Uterus (tissue), 4 donors: Measurements from ENCODE around the gene ZNF644. TPM values are rescaled to one million over a fixed set of nuclear protein-coding genes. Genes with fewer than 3 reads are reported as not detected.

ENCODE experiments used
- DNase-seq, 2 donors: peaks; one replicate each; pipeline ENCODE4 v3.0.0-alpha.2; 2019 to 2020
- H3K27ac ChIP-seq, 2 donors: fragments of 200-600 bp; sonication (generic); 1 replicate in 1 of 2; 2 replicates in 1 of 2; pipeline ENCODE4 v1.5.1; 2016 to 2018
- H3K27me3 ChIP-seq, 2 donors: fragments of 200-600 bp; sonication (generic); one replicate each; pipeline ENCODE4 v1.5.1; 2018 to 2019; ENCODE audit warnings: control low read depth in 1 of 2
- H3K36me3 ChIP-seq, 2 donors: fragments of 200-600 bp; sonication (generic); one replicate each; pipeline ENCODE4 v1.5.1; 2019; ENCODE audit warnings: control low read depth in 1 of 2
- H3K4me1 ChIP-seq, 2 donors: fragments of 200-600 bp; sonication (generic); one replicate each; pipeline ENCODE4 v1.5.1; 2018 to 2019; ENCODE audit warnings: control low read depth in 1 of 2
- H3K4me3 ChIP-seq, 2 donors: fragments of 200-600 bp; sonication (generic); 1 replicate in 1 of 2; 2 replicates in 1 of 2; pipeline ENCODE4 v1.5.1; 2018 to 2019; ENCODE audit warnings: mild to moderate bottlenecking in 1 of 2
- H3K9me3 ChIP-seq, 2 donors: fragments of 200-600 bp; sonication (generic); one replicate each; pipeline ENCODE4 v1.5.1; 2019; ENCODE audit warnings: control low read depth in 1 of 2
- POLR2A ChIP-seq, 2 donors: fragments of 450-650 bp; IDR thresholded peaks; one replicate each; pipeline ENCODE4 v1.6.1; 2016; ENCODE audit warnings: antibody characterized with exemption in 2 of 2, mild to moderate bottlenecking in 1 of 2, moderate library complexity in 1 of 2
- intact Hi-C: fragments of 100-400 bp; cut with DNase I; formaldehyde crosslinking; loops from one replicate; pipeline ENCODE4 v1.15.1; 2023; ENCODE audit warnings: low total_unique reads
- total RNA-seq, 4 donors: library from RNA; depleted of rRNA in 3 of 4; stranded (reverse); fragments of >200 nt in 3 of 4; gene quantifications; one replicate each; pipeline versions ENCODE4 v1.1.0 to v1.2.4, GENCODE V29; 2014 to 2023
- TF ChIP-seq, protein P1 (sequence below), 4 experiments: fragments of 200-600 bp in 2 of 4; fragments of 450-650 bp in 2 of 4; sonication (generic) in 2 of 4; IDR thresholded peaks; one replicate each; pipeline ENCODE4 v1.5.1; 2016 to 2019; ENCODE audit warnings: antibody characterized with exemption in 4 of 4, mild to moderate bottlenecking in 2 of 4, moderate library complexity in 1 of 4
- donor health status: DM: yes; HTN: yes; CAD: no.

ZNF644 gene
- total RNA-seq, 4 donors from 2014 or later, result 51.7 to 167 (median 93.3) TPM

DNA sequence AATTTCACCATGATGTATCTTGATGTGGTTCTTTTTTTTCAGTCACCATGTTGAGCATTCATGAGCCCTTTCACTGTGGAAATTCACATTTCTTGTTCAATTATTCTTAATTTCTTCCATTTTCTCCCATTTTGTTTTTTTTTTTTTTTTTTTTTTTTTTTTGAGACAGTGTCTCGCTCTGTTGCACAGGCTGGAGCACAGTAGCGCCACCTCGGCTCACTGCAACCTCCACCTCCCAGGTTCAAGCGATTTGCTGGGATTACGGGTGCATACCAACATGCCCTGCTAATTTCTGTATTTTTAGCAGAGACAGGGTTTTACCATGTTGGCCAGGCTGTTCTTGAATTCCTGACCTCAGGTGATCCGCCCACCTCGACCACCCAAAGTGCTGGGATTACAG, 14.7 kb downstream of the ZNF644 start:
- Histone ChIP-seq H3K27ac (no peak overlapping the region), H3K9me3 (no peaks in the 10 kb centered on the region), H3K36me3 (no peaks in the 10 kb centered on the region), H3K4me1 (peaks cover 0 to 5% of the 10 kb centered on the region in 2 donors), H3K4me3 (no peak overlapping the region), H3K27me3 (no peaks in the 10 kb centered on the region)
- intact Hi-C loops, result no loop called here
- no peak for DNase-seq
- TF ChIP-seq POLR2A (IDR thresholded peaks at IDR 0.05), result no peak
- TF ChIP-seq, protein P1, sequence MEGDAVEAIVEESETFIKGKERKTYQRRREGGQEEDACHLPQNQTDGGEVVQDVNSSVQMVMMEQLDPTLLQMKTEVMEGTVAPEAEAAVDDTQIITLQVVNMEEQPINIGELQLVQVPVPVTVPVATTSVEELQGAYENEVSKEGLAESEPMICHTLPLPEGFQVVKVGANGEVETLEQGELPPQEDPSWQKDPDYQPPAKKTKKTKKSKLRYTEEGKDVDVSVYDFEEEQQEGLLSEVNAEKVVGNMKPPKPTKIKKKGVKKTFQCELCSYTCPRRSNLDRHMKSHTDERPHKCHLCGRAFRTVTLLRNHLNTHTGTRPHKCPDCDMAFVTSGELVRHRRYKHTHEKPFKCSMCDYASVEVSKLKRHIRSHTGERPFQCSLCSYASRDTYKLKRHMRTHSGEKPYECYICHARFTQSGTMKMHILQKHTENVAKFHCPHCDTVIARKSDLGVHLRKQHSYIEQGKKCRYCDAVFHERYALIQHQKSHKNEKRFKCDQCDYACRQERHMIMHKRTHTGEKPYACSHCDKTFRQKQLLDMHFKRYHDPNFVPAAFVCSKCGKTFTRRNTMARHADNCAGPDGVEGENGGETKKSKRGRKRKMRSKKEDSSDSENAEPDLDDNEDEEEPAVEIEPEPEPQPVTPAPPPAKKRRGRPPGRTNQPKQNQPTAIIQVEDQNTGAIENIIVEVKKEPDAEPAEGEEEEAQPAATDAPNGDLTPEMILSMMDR (IDR thresholded peaks at IDR 0.05), result no peak

DNA sequence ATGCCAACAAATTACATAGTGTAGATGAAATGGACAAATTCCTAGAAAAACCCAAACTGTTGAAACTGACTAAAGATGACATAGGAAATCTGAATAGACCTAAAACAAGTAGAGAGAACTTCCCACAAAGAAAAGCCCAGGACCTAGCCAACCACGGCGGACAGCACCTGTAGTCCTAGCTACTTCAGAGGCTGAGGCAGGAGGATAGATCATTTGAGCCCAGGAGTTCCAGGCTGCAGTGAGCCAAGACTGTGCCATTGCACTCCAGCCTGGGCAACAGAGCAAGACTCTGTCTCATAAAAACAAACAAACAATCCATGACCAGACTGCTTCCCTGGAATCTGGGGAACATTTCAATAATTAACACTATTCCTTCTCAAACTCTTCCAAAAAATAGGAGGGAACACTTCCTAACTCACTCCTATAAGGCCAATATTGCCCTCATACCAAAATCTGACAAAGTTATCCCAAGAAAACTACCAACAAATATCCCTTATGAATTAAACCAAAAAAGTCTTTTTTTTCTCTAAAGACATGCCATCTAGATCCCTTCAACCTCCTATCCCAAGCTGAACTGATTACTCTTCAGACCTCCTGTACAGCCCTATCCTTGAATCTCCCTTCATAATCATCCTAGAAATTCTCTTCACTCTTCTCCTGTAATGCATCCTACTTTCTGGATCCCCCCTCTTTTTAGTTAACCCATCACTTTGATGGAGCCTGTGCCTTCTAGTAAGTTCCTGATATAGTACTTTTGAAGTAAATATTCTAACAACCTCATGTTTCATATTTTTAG, 15.5 kb downstream of the ZNF644 start:
- TF ChIP-seq, protein P1 (IDR thresholded peaks at IDR 0.05), result no peak
- TF ChIP-seq POLR2A (IDR thresholded peaks at IDR 0.05), result no peak
- intact Hi-C loops, result no loop called here

DNA sequence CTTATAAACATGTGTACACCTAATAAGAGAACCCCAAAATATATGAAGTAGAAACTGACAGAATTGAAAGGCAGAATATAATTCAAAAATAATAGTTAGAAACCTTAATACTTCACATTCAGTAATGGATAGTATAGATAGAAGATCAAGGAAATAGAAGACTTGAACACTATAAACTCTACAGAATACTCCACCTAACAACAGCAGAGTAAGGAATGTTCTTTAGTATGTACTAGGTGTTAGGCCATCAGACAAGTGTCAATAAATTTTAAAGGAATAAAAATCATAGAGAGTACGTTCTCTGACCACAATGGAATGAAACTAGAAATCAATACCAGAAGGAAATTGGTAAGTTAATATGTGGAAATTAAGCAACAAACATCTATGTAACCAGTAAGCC, 16.6 kb downstream of the ZNF644 start:
- Histone ChIP-seq H3K9me3 (no peaks in the 10 kb centered on the region), H3K4me1 (peaks cover 0 to 5% of the 10 kb centered on the region in 2 donors), H3K36me3 (no peaks in the 10 kb centered on the region), H3K27me3 (no peaks in the 10 kb centered on the region), H3K27ac (no peak overlapping the region), H3K4me3 (no peak overlapping the region)
- no peak for DNase-seq
- TF ChIP-seq, protein P1 (IDR thresholded peaks at IDR 0.05), result no peak
- no peak for TF ChIP-seq POLR2A (IDR thresholded peaks at IDR 0.05)
- intact Hi-C loops, result no loop called here

More for the DNA sequence above, 15.5 kb downstream of the ZNF644 start:
- Histone ChIP-seq H3K27ac (no peak overlapping the region), H3K4me1 (peaks cover 0 to 5% of the 10 kb centered on the region in 2 donors), H3K9me3 (no peaks in the 10 kb centered on the region), H3K27me3 (no peaks in the 10 kb centered on the region), H3K36me3 (no peaks in the 10 kb centered on the region), H3K4me3 (no peak overlapping the region)
- no peak for DNase-seq

DNA sequence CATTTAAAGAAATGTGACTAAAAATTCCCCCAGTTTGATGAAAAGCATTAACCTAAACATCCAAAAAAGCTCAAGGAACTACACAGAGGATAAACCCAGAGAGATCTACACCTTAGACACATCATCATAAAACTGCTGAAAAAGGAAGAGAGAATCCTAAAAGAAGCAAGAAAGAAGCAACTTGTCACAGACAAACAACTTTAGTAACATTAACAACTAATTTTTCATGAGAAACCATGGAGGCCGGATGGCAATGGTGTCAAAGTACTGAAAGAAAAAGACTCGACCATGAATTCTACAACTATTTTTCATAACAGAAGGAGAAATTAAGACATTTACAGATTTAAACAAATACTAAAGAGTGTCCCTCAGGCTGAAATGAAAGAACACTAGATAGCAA, 17.7 kb downstream of the ZNF644 start:
- DNase-seq, result no peak
- TF ChIP-seq, protein P1 (IDR thresholded peaks at IDR 0.05), result no peak
- no peak for TF ChIP-seq POLR2A (IDR thresholded peaks at IDR 0.05)
- Histone ChIP-seq H3K9me3 (no peaks in the 10 kb centered on the region), H3K27me3 (no peaks in the 10 kb centered on the region), H3K4me3 (no peak overlapping the region), H3K27ac (no peak overlapping the region), H3K36me3 (no peaks in the 10 kb centered on the region), H3K4me1 (no peaks in the 10 kb centered on the region)
- intact Hi-C loops, result no loop called here

DNA sequence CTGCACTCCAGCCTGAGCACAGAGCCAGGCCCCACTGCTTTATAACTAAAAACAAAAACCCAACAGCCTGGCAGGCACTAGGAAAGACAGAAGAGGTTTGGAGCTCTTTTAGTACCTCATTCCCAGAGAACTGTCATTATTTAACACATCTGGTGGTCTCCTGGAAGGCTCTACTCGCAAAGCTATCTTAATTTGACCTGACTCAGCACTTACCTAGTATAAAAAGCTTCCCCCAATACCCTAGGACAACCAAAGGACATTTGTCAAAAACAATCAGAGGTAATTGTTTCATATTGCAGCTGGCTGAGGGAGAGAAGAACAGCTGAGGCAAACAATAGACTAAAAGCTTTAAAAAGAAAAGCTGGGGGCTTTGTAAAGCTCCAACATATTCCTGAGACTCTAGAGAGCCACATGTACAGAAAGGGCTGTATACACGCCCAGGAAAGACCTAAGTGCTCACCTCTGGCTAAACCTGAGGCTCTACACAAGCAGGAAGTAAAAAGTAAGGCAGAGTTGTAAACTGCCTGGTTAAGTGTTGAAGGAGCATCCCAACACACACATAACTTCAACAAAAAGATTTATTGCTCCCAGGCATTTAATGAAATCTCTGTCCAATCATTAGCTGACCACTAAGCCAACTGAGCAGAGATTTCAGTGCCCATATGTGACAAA, 25.0 kb downstream of the ZNF644 start:
- intact Hi-C loops, result no loop called here
- no peaks in the 10 kb centered on the region for H3K27me3 ChIP-seq
- no peaks in the 10 kb centered on the region for H3K36me3 ChIP-seq
- TF ChIP-seq, protein P1 (IDR thresholded peaks at IDR 0.05), result no peak
- no peak for TF ChIP-seq POLR2A (IDR thresholded peaks at IDR 0.05)
- H3K4me1 ChIP-seq, result no peaks in the 10 kb centered on the region
- no peak overlapping the region for H3K27ac ChIP-seq
- H3K9me3 ChIP-seq, result no peaks in the 10 kb centered on the region
- no peak for DNase-seq
- no peak overlapping the region for H3K4me3 ChIP-seq
